A549 (cell line): Measurements from ENCODE around the gene TOR1B. TPM values are rescaled to one million over a fixed set of nuclear protein-coding genes. Genes with fewer than 3 reads are reported as not detected.

Experiments
- ATAC-seq, 2 experiments: fragments of 200-7000 bp in 1 of 2; fragments of >200 bp in 1 of 2; cut with Nextera tagmentation in 1 of 2; cut with Tn5 transposase in 1 of 2; 3 replicates each; pipeline versions ENCODE4 v1.8.0 to v1.9.1; 2018 to 2020; ENCODE audit warnings: mild to moderate bottlenecking in 1 of 2, moderate library complexity in 1 of 2
- CTCF ChIA-PET: fragments of 300-600 bp; sonication (Branson Sonifier 250); formaldehyde crosslinking; extraction: SDS; loops from one replicate; lab custom pipeline; 2021; ENCODE audit warnings: antibody characterized with exemption, inconsistent platforms; lab: Yijun Ruan, JAX
- POLR2A ChIA-PET: fragments of 350-600 bp; formaldehyde crosslinking; extraction: SDS; loops from one replicate; lab custom pipeline; 2021; ENCODE audit warnings: antibody characterized with exemption, inconsistent platforms; lab: Yijun Ruan, JAX
- DNase-seq, 2 experiments: peaks; one replicate each; pipeline versions ENCODE4 v3.0.0 to v3.0.0-alpha.2; 2011 to 2016; ENCODE audit warnings: low read depth in 1 of 2, low spot score in 1 of 2
- FAIRE-seq: peaks from 2 replicates; lab custom pipeline; 2011; peaks lifted over from hg19 to GRCh38; lab: Jason Lieb, UNC
- H3K27ac ChIP-seq, 2 experiments: fragments of >200 bp; sonication (Bioruptor Twin); formaldehyde crosslinking; 3 replicates each; pipeline ENCODE4 v1.5.1; 2016 to 2017
- H3K4me1 ChIP-seq: fragments of >200 bp; sonication (Bioruptor Twin); formaldehyde crosslinking; 3 replicates; pipeline ENCODE4 v1.6.1; 2016
- H3K4me2 ChIP-seq: fragments of >200 bp; sonication (Bioruptor Twin); formaldehyde crosslinking; 3 replicates; pipeline ENCODE4 v1.6.1; 2016
- H3K4me3 ChIP-seq: fragments of >200 bp; sonication (Bioruptor Twin); formaldehyde crosslinking; 3 replicates; pipeline ENCODE4 v1.5.1; 2016
- H3K9me3 ChIP-seq: fragments of >200 bp; sonication (Bioruptor Twin); formaldehyde crosslinking; 3 replicates; pipeline ENCODE4 v1.6.1; 2016
- CBX8 ChIP-seq: fragments of 200-600 bp; sonication (generic); IDR thresholded peaks from 2 replicates; pipeline ENCODE4 v1.6.1; 2016
- CHD2 ChIP-seq: fragments of 150-350 bp; IDR thresholded peaks from 2 replicates; pipeline ENCODE4 v1.6.1; 2014; ENCODE audit warnings: low read length; ENCODE audit not compliant: partially characterized antibody
- EHF ChIP-seq: fragments of 250-450 bp; sonication (Bioruptor Pico); IDR thresholded peaks from 2 replicates; pipeline ENCODE4 v1.5.0; 2020; ENCODE audit warnings: mild to moderate bottlenecking
- ESRRA ChIP-seq: fragments of 150-350 bp; IDR thresholded peaks from 2 replicates; pipeline ENCODE4 v1.6.1; 2014; ENCODE audit warnings: mild to moderate bottlenecking, low read length, borderline replicate concordance
- FOSB ChIP-seq: fragments of 250-450 bp; sonication (Bioruptor Pico); IDR thresholded peaks from 2 replicates; pipeline ENCODE4 v1.5.0; 2020; ENCODE audit warnings: mild to moderate bottlenecking, moderate library complexity
- FOSL2 ChIP-seq, 2 experiments: fragments of 450-650 bp in 1 of 2; fragments of >200 bp in 1 of 2; sonication (Bioruptor Twin) in 1 of 2; formaldehyde crosslinking; IDR thresholded peaks; 2 replicates each; pipeline versions ENCODE4 v1.5.0 to v1.6.1; 2016 to 2020; ENCODE audit warnings: mild to moderate bottlenecking in 1 of 2, moderate library complexity in 1 of 2
- FOXS1 ChIP-seq: fragments of 250-450 bp; sonication (Bioruptor Pico); IDR thresholded peaks from 2 replicates; pipeline ENCODE4 v1.5.0; 2020; ENCODE audit warnings: mild to moderate bottlenecking, moderate library complexity
- GATA3 ChIP-seq: IDR thresholded peaks from 2 replicates; pipeline ENCODE4 v1.6.1; 2012; ENCODE audit warnings: borderline replicate concordance
- JUN ChIP-seq, 2 experiments: fragments of >200 bp; sonication (Bioruptor Twin); formaldehyde crosslinking; IDR thresholded peaks; 2 replicates in 1 of 2; 3 replicates in 1 of 2; pipeline ENCODE4 v1.6.1; 2016 to 2017
- JUNB ChIP-seq: fragments of >200 bp; sonication (Bioruptor Twin); formaldehyde crosslinking; IDR thresholded peaks from 2 replicates; pipeline ENCODE4 v1.6.1; 2016
- MAZ ChIP-seq: fragments of 150-350 bp; IDR thresholded peaks from 2 replicates; pipeline ENCODE4 v1.6.1; 2014; ENCODE audit warnings: antibody characterized with exemption, low read depth, low read length, borderline replicate concordance
- NR3C1 ChIP-seq: fragments of >200 bp; sonication (Bioruptor Twin); formaldehyde crosslinking; IDR thresholded peaks from 3 replicates; pipeline ENCODE4 v1.6.1; 2017
- PHF8 ChIP-seq: fragments of 200-600 bp; sonication (generic); IDR thresholded peaks from 2 replicates; pipeline ENCODE4 v1.6.1; 2016; ENCODE audit warnings: low read depth, mild to moderate bottlenecking, antibody characterized with exemption, moderate library complexity, borderline replicate concordance
- POLR2A ChIP-seq: IDR thresholded peaks from 2 replicates; pipeline ENCODE4 v1.6.1; 2012; ENCODE audit warnings: mild to moderate bottlenecking, low read length
- POLR2AphosphoS2 ChIP-seq: conservative IDR thresholded peaks from 2 replicates; pipeline ENCODE4 v1.6.1; 2012; ENCODE audit warnings: low read length, improper control_type of control experiment, inconsistent platforms
- SMC3 ChIP-seq: fragments of >200 bp; sonication (Bioruptor Twin); formaldehyde crosslinking; IDR thresholded peaks from 3 replicates; pipeline ENCODE4 v1.6.1; 2018; ENCODE audit warnings: inconsistent platforms
- SREBF2 ChIP-seq: fragments of 450-650 bp; IDR thresholded peaks from 2 replicates; pipeline ENCODE4 v1.6.1; 2014; ENCODE audit warnings: mild to moderate bottlenecking, moderate library complexity
- TFCP2L1 ChIP-seq: fragments of 250-450 bp; sonication (Bioruptor Pico); IDR thresholded peaks from 2 replicates; pipeline ENCODE4 v1.5.0; 2021; ENCODE audit warnings: mild to moderate bottlenecking
- ZFP36 ChIP-seq: fragments of 450-650 bp; IDR thresholded peaks from 2 replicates; pipeline ENCODE4 v1.6.1; 2014; ENCODE audit warnings: borderline replicate concordance; ENCODE audit not compliant: partially characterized antibody
- ZNF302 ChIP-seq: fragments of 250-450 bp; sonication (Bioruptor Pico); IDR thresholded peaks from 2 replicates; pipeline ENCODE4 v1.9.0; 2021; ENCODE audit warnings: inconsistent platforms, mild to moderate bottlenecking, moderate library complexity
- WGBS: methylation state at CpG from one replicate; pipeline ENCODE4 v1.1.6; 2017; ENCODE audit errors: missing lambda C conversion rate; 5-methylcytosine and 5-hydroxymethylcytosine counted together
- polyA plus RNA-seq, 4 experiments: library from polyadenylated mRNA; depleted of rRNA in 3 of 4; stranded (reverse); fragments of >200 nt; fragmentation: RNase III in 1 of 4; extraction: RNeasy Plus Mini Kit Qiagen cat#74134 plus additional on column Dnase treatment in 1 of 4; gene quantifications; 2 replicates in 3 of 4; 3 replicates in 1 of 4; pipeline ENCODE4 v1.2.3, GENCODE V29; 2011 to 2017
- TF ChIP-seq, protein P1 (sequence below): fragments of 150-350 bp; IDR thresholded peaks from 2 replicates; pipeline ENCODE4 v1.6.1; 2014; ENCODE audit warnings: low read depth, mild to moderate bottlenecking, low read length
- TF ChIP-seq, protein P2 (sequence below): fragments of >200 bp; sonication (Bioruptor Twin); formaldehyde crosslinking; IDR thresholded peaks from 2 replicates; pipeline ENCODE4 v1.6.1; 2016
- TF ChIP-seq, protein P3 (sequence below): fragments of >200 bp; sonication (Bioruptor Twin); formaldehyde crosslinking; IDR thresholded peaks from 3 replicates; pipeline ENCODE4 v1.6.1; 2016
- TF ChIP-seq, protein P4 (sequence below): IDR thresholded peaks from 2 replicates; pipeline ENCODE4 v1.6.1; 2012; ENCODE audit warnings: low read depth, borderline replicate concordance

TOR1B gene
- polyA plus RNA-seq, 2 of the 4 experiments (the other 2 are of a cell fraction) = 24.9 to 32.4 TPM

DNA sequence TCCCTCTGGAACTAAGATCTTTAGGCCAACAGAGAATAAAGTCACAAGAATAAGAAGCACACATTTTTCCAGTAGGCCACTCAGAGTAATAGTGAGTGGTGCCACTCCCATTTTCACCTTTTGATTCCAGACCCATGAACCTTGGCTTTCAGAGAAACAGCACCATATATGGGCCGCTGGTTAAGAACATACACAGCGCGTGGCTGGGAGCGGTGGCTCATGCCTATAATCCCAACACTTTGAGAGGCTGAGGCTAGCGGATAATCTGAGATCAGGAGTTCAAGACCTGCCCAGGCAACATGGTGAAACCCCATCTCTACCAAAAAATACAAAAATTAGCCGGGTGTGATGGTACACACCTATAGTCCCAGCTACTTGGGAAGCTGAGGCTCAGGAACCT, 34.5 kb upstream of the TOR1B start:
- POLR2A ChIA-PET = interaction anchor here (0.5 kb wide), 1 partner anchor 116 kb away, joined by 3 read pairs; no protein-coding TSS in a partner anchor

DNA sequence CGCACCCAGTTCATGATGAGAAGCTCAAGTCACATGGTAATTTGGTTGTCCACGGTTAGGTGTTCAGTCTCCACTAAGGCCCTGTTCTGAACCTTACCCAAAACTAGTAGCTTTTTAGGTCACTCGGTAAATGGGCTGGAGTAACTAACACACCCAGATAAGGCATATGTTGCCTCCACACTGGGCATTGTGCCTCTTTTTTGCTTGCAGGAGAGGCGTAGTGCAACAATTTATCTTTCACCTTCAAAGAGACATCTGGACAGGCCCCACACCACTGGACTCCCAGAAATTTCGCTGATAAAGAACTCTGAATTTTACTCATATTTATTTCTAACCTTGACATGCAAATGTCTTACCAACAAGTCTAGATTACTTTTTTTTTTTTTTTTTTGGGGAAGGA, 33.3 kb upstream of the TOR1B start:
- 84% methylated on average over 5 of the region's 5 CpGs for WGBS
- ATAC-seq (no peak), FAIRE-seq (no peak)
- Histone ChIP-seq H3K27ac (peak overlapping the region in 1 of 2 experiments; percentile 45; a peak in 2 of 6 replicates), H3K9me3 (no peaks in the 10 kb centered on the region)
- no peak for TF ChIP-seq MAZ
- no peak for TF ChIP-seq SMC3
- TF ChIP-seq FOXS1 (CRISPR knock-in tag) = no peak
- TF ChIP-seq CHD2 = no peak
- no peak for TF ChIP-seq GATA3
- no peak for TF ChIP-seq ZNF302 (CRISPR knock-in tag)
- TF ChIP-seq, all 56 proteins: peak for 0
- DNase-seq = no peak
- no peak overlapping the region for H3K4me2 ChIP-seq
- no peak overlapping the region for H3K4me3 ChIP-seq
- peaks cover 24% of the 10 kb centered on the region for H3K4me1 ChIP-seq
- CTCF ChIA-PET = interaction anchor here (1.0 to 5.1 kb wide), 8 partner anchors 11 to 185 kb away, joined by 3 to 37 read pairs (median 4); partner anchors contain the start of gene PTGES
- POLR2A ChIA-PET = no interaction called here

More for the DNA sequence above, 34.5 kb upstream of the TOR1B start:
- Histone ChIP-seq H3K4me1 (peaks cover 13% of the 10 kb centered on the region), H3K27ac (no peak overlapping the region), H3K9me3 (no peaks in the 10 kb centered on the region), H3K4me2 (no peak overlapping the region), H3K4me3 (no peak overlapping the region)
- 95% methylated on average over 6 of the region's 6 CpGs for WGBS
- FAIRE-seq (no peak), DNase-seq (no peak), ATAC-seq (no peak)
- CTCF ChIA-PET = interaction anchor here (0.9 to 10.0 kb wide), 11 partner anchors 9 to 637 kb away, joined by 3 to 76 read pairs (median 4); partner anchors contain the start of gene PTGES
- TF ChIP-seq FOXS1 (CRISPR knock-in tag) (no peak), JUNB (no peak), TFCP2L1 (CRISPR knock-in tag) (no peak), ESRRA (no peak), EHF (no peak), MAZ (no peak), JUN (IDR thresholded peaks at IDR 0.05) (no peak), NR3C1 (no peak)
- TF ChIP-seq, protein P1, sequence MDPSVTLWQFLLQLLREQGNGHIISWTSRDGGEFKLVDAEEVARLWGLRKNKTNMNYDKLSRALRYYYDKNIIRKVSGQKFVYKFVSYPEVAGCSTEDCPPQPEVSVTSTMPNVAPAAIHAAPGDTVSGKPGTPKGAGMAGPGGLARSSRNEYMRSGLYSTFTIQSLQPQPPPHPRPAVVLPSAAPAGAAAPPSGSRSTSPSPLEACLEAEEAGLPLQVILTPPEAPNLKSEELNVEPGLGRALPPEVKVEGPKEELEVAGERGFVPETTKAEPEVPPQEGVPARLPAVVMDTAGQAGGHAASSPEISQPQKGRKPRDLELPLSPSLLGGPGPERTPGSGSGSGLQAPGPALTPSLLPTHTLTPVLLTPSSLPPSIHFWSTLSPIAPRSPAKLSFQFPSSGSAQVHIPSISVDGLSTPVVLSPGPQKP = no peak
- TF ChIP-seq, protein P2, sequence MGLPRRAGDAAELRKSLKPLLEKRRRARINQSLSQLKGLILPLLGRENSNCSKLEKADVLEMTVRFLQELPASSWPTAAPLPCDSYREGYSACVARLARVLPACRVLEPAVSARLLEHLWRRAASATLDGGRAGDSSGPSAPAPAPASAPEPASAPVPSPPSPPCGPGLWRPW = no peak

DNA sequence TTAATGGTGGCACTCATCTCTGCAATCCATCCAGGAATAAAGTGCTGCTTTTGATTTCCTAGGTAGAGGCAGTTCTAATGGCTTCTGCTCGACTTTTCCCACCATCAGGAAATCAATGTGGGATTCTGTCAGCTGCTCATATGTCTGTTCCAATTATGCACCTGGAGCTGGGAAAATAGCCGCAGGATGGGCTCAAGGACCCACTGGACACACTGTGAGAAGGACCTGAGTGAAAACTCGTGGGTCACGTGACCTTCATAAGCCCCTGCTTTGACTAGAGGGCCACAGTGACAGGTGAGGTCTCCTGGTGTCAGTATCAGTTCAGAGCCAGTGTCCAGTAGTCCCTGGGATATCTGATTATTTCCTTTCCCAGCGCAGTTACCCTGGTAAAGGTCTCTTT, 32.2 kb upstream of the TOR1B start:
- H3K27ac ChIP-seq = peak overlapping the region in 1 of 2 experiments; percentile 20; a peak in 2 of 6 replicates
- DNase-seq = no peak
- H3K9me3 ChIP-seq = no peaks in the 10 kb centered on the region
- no peak for ATAC-seq
- H3K4me3 ChIP-seq = no peak overlapping the region
- no peak for TF ChIP-seq ZFP36
- TF ChIP-seq GATA3 = no peak
- TF ChIP-seq PHF8 = no peak
- no peak for TF ChIP-seq EHF
- TF ChIP-seq JUN (IDR thresholded peaks at IDR 0.05) = no peak
- TF ChIP-seq POLR2AphosphoS2 = no peak
- TF ChIP-seq FOXS1 (CRISPR knock-in tag) = no peak
- no peak for TF ChIP-seq CBX8
- TF ChIP-seq, protein P3, sequence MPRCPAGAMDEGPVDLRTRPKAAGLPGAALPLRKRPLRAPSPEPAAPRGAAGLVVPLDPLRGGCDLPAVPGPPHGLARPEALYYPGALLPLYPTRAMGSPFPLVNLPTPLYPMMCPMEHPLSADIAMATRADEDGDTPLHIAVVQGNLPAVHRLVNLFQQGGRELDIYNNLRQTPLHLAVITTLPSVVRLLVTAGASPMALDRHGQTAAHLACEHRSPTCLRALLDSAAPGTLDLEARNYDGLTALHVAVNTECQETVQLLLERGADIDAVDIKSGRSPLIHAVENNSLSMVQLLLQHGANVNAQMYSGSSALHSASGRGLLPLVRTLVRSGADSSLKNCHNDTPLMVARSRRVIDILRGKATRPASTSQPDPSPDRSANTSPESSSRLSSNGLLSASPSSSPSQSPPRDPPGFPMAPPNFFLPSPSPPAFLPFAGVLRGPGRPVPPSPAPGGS = no peak
- TF ChIP-seq FOSL2 (IDR thresholded peaks at IDR 0.05) = no peak
- TF ChIP-seq FOSL2 (CRISPR knock-in tag; IDR thresholded peaks at IDR 0.05) = no peak
- TF ChIP-seq, protein P2 = no peak
- no peak for TF ChIP-seq SREBF2
- TF ChIP-seq, protein P4, sequence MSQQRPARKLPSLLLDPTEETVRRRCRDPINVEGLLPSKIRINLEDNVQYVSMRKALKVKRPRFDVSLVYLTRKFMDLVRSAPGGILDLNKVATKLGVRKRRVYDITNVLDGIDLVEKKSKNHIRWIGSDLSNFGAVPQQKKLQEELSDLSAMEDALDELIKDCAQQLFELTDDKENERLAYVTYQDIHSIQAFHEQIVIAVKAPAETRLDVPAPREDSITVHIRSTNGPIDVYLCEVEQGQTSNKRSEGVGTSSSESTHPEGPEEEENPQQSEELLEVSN = no peak
- TF ChIP-seq POLR2A = no peak
- no peak for TF ChIP-seq MAZ
- TF ChIP-seq FOSB (CRISPR knock-in tag) = no peak
- FAIRE-seq = no peak
- no peak overlapping the region for H3K4me2 ChIP-seq
- H3K4me1 ChIP-seq = peaks cover 35% of the 10 kb centered on the region
- ChIA-PET CTCF (interaction anchor here (1.0 to 5.1 kb wide), 4 partner anchors 11 to 33 kb away, joined by 3 to 37 read pairs (median 8); no protein-coding TSS in a partner anchor), POLR2A (no interaction called here)
- 75% methylated on average over 5 of the region's 5 CpGs for WGBS
